A549 (cell line): ENCODE measurements around the gene PCDHB9.
"Not testable (repeated sequence)": the region's sequence is repeated elsewhere in the genome, so short reads cannot be mapped to it uniquely, and the experiment has no call there.

Experiments
- BHLHE40 ChIP-seq: IDR thresholded peaks from 2 replicates; pipeline ENCODE4 v1.6.1; 2012; ENCODE audit warnings: low read depth, low read length, inconsistent platforms
- CTCF ChIP-seq: fragments of >200 bp; sonication (Bioruptor Twin); formaldehyde crosslinking; IDR thresholded peaks from 3 replicates; pipeline ENCODE4 v1.5.1; 2016
- JUNB ChIP-seq: fragments of >200 bp; sonication (Bioruptor Twin); formaldehyde crosslinking; IDR thresholded peaks from 2 replicates; pipeline ENCODE4 v1.6.1; 2016
- PHF8 ChIP-seq: fragments of 200-600 bp; sonication (generic); IDR thresholded peaks from 2 replicates; pipeline ENCODE4 v1.6.1; 2016; ENCODE audit warnings: low read depth, mild to moderate bottlenecking, antibody characterized with exemption, moderate library complexity, borderline replicate concordance

- not testable (repeated sequence) for TF ChIP-seq CTCF, PHF8, BHLHE40, JUNB
These were observed 27.6 kb downstream of the PCDHB9 start for GRCh38 chr5:141214583-141214982.
